Neuron (in vitro differentiated cells): Measurements from ENCODE around the gene NPAS1.
"Not testable (repeated sequence)": the region's sequence is repeated elsewhere in the genome, so short reads cannot be mapped to it uniquely, and the experiment has no call there.

Experiments
- H2AFZ ChIP-seq: one replicate; pipeline ENCODE4 v1.6.1; 2013; ENCODE audit warnings: low read depth, mild to moderate bottlenecking, inconsistent platforms, low read length, moderate library complexity
- H3K27me3 ChIP-seq: one replicate; pipeline ENCODE4 v1.6.1; 2013; ENCODE audit warnings: low read length; ENCODE audit not compliant: insufficient read depth
- H3K36me3 ChIP-seq: one replicate; pipeline ENCODE4 v1.6.1; 2013; ENCODE audit warnings: low read length; ENCODE audit not compliant: insufficient read depth
- H3K4me1 ChIP-seq: one replicate; pipeline ENCODE4 v1.6.1; 2013; ENCODE audit warnings: low read length; ENCODE audit not compliant: insufficient read depth
- H3K4me3 ChIP-seq: 2 replicates; pipeline ENCODE4 v1.5.1; 2013; ENCODE audit warnings: mild to moderate bottlenecking, low read length, moderate library complexity
- H3K9me3 ChIP-seq: one replicate; pipeline ENCODE4 v1.6.1; 2013; ENCODE audit warnings: low read length

Gene NPAS1

DNA sequence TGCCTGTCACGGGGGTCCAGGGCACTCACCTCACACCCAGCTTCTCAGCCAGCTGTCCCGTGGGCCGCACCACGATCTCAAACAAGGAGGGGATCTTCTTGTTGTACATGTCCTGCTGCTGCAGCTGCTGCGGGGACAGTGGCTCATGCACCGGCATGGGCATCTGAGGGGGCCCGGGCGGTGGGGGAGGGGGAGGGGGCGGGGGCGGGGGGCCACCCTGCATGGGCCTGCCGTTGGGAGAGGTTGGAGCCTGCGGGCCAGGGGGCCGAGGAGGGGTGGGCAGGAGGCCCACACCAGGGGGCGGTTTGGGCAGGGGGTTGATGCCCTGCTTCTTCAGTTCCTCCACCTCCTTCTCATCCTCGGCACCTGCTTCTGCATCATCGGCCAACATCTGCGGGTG, 52.7 kb downstream of the NPAS1 start:
- H3K4me1 ChIP-seq: no peaks in the 10 kb centered on the region
- no peaks in the 10 kb centered on the region for H3K27me3 ChIP-seq
- no peak overlapping the region for H2AFZ ChIP-seq
- no peaks in the 10 kb centered on the region for H3K9me3 ChIP-seq
- peaks cover 86% of the 10 kb centered on the region for H3K36me3 ChIP-seq
- no peak overlapping the region for H3K4me3 ChIP-seq

DNA sequence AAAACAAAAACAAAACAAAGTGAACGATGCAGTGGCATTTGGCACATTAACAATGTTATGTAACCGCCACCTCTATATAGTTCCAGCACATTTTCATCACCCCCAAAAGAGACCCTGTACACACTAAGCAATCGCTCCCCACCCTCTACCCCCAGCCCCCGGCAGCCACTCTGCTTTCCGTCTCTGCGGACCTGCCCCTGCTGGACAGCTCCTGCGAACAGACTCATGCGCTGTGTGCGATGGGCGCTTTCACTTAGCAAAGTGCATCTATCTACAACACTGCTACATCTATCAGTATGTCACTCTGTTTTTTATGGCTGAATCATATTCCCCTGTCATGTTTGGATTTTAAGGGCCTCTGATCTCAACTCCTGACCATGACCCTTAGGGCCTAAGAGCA, 53.9 kb downstream of the NPAS1 start:
- Histone ChIP-seq H3K36me3 (peaks cover 77% of the 10 kb centered on the region), H3K4me1 (no peaks in the 10 kb centered on the region), H3K27me3 (no peaks in the 10 kb centered on the region), H3K4me3 (no peak overlapping the region), H3K9me3 (no peaks in the 10 kb centered on the region), H2AFZ (no peak overlapping the region)

DNA sequence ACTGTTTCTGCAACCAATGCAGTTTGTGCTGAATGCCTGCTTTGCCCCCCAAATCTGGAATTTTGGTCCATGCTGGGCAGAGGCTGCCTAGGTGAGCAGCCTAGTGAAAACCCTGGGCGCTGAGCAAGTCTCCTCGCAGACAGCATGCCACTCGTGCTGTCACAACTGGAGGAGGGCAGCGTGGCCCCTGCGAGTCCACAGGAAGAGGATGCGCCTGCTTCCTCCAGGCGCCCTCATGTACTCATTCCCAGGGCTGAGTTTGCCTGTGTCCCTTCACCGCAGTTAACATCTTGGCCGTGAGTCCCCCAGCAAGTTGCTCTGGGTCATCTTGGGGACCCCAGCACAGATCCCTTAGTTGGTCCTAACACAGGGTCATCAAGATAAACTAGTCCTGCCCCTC, 55.0 kb downstream of the NPAS1 start:
- H3K4me3 ChIP-seq: no peak overlapping the region
- H3K4me1 ChIP-seq: no peaks in the 10 kb centered on the region
- H3K27me3 ChIP-seq: no peaks in the 10 kb centered on the region
- no peaks in the 10 kb centered on the region for H3K9me3 ChIP-seq
- H2AFZ ChIP-seq: no peak overlapping the region
- peaks cover 75% of the 10 kb centered on the region for H3K36me3 ChIP-seq

DNA sequence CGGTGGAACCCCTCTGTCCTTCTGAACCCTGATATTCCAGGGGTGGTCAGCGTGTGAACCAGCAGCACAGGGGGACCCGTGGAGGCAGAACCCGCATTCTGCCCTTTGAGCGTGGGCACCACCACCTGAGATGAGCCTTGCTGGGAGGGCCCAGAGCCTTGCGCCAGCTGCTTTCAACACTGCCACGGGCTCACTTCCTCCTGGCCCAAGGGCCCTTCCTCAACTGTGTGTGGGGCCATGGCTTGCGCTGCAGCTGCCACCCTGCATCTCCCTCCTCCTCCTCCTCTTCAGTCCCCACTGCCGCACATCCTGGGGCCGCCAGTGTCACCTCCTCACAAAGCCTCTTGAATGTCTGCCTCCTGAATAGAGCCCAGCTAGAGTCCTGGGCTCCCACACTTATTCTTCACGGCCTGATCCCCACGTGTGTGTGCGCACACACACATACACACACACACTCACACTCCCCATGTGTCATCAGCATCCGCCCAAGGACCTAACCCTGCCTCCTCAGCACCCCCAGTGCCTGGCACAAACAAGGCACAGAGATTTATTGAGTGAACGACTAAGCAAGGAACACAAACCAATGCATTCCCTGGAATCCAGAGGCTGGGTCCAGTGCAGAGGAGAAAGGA, 55.7 kb downstream of the NPAS1 start:
- Histone ChIP-seq H3K27me3 (no peaks in the 10 kb centered on the region), H3K36me3 (peaks cover 73% of the 10 kb centered on the region), H3K4me3 (no peak overlapping the region), H2AFZ (no peak overlapping the region), H3K9me3 (no peaks in the 10 kb centered on the region), H3K4me1 (no peaks in the 10 kb centered on the region)

DNA sequence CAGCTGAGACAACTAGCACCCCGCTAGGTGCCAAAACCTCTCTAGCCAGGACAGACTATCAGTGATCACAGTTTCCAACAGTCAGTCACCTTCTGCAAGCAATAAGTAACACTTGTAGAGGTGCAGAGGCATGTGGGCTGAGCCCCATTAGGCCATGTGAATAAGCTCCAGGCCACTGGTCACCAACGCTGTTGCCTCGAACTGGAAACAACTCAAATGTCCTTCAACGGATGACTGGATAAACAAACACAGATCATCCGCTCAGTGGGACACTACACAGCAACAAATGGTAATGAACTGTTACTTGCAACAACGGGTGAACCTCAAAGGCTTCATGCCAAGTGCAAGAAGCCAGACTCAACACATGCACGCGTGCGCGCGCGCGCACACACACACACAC, 56.3 kb downstream of the NPAS1 start:
- Histone ChIP-seq H3K36me3 (peaks cover 73% of the 10 kb centered on the region), H3K4me1 (no peaks in the 10 kb centered on the region), H2AFZ (no peak overlapping the region), H3K27me3 (no peaks in the 10 kb centered on the region), H3K4me3 (no peak overlapping the region), H3K9me3 (no peaks in the 10 kb centered on the region)

DNA sequence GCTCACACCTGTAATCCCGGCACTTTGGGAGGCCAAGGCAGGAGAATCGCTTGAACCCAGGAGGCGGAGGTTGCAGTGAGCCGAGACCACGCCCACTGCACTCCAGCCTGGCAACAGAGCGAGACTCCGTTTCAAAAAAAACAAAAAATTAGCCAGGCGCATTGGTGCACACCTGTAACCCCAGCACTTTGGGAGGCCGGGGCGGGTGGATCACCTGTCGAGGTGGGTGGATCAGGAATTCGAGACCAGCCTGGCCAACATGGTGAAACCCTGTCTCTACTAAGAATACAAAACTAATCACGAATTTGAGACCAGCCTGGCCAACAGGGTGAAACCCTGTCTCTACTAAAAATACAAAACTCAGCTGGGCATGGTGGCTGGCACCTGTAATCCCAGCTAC, 58.7 kb downstream of the NPAS1 start:
- peaks cover 75% of the 10 kb centered on the region for H3K36me3 ChIP-seq
- not testable (repeated sequence) for H2AFZ ChIP-seq, H3K9me3 ChIP-seq, H3K4me3 ChIP-seq, H3K27me3 ChIP-seq, H3K4me1 ChIP-seq

DNA sequence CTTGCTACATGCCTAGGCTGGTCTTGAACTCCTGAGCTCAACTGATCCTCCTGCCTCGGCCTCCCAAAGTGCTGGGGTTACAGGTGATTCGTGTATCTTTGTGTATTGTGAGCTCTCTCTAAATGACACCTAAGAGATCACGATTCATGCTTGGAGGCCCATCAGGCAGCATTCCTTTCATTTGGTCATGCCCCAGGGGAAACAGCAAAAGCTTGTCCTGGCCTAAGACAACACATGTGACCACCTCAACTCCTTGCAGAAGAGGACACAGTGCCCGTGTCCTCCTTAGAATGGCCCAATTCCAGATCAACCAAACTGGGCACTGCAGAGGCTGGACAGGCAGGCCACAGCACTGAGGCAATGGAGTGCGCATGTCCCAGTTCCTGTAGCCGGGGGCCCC, 61.5 kb downstream of the NPAS1 start:
- no peak overlapping the region for H2AFZ ChIP-seq
- peaks cover 73% of the 10 kb centered on the region for H3K36me3 ChIP-seq
- H3K4me3 ChIP-seq: no peak overlapping the region
- H3K9me3 ChIP-seq: no peaks in the 10 kb centered on the region
- no peaks in the 10 kb centered on the region for H3K27me3 ChIP-seq
- no peaks in the 10 kb centered on the region for H3K4me1 ChIP-seq

DNA sequence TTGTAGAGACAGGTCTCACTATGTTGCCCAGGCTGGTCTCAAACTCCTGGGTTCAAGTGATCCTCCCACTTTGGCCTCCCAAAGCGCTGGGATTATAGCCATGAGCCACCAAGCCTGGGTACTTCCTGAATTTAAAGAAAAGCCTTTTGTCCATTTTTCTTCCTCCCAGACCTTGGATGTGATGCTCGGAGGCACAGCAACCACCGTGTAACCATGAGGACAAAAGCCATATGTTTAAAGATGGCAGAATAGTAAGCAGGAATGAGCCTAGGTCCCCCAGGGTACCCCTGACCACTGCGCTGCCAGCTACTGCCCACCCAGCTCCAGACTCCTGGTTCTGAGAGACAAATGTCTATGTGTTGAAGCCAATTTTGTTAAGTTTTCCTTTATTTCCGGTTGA, 62.9 kb downstream of the NPAS1 start:
- Histone ChIP-seq H3K27me3 (no peaks in the 10 kb centered on the region), H2AFZ (no peak overlapping the region), H3K4me3 (no peak overlapping the region), H3K9me3 (no peaks in the 10 kb centered on the region), H3K4me1 (no peaks in the 10 kb centered on the region), H3K36me3 (peaks cover 71% of the 10 kb centered on the region)

DNA sequence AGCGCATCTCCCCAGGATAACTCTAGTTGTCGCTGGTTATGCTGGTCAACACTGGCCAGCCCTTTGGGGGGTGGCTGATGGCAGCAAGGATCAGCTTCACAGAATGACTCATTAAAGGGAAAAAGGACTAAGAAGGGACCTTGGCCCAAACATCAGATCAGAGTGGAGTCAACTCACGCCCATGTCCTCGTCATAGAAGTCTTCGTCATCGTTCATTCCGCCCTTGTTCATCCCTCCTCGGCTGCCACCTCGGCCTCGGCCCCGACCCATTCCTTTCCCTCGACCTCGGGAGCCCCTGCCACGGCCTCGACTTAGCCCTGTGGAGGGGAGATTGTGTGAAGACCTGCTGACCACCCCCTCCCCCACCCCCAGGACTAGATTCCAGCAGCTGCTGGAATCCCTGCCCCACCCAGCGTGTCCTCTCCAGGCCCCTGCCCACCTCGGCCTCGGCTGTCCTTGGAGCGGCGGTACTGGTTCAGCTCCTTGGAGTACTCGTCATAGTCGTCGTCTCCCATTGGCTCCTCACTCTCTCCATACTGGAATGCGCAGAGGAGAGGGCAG, 65.3 kb downstream of the NPAS1 start:
- Histone ChIP-seq H3K36me3 (peaks cover 71% of the 10 kb centered on the region), H3K4me1 (no peaks in the 10 kb centered on the region), H3K4me3 (no peak overlapping the region)

DNA sequence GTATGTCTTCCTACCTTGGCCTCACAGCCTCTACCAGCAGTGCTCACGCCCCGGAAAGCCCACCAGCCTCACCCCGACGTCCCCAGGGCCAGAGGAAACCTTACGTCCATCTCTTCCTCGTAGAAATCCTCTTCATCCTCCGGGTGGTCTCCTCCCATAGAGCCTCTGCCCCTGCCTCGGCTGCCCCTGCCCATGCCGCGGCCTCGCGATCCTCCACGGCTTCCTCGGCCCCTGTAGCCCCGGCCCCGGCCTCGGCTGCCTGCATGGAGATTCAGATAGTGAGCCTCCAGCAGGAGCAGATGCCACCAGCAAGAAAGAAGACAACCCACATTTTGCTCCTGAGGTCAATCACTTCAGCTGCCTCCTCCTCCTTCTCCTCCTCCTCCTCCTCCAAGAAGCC, 66.6 kb downstream of the NPAS1 start:
- Histone ChIP-seq H3K9me3 (no peaks in the 10 kb centered on the region), H3K4me3 (no peak overlapping the region), H2AFZ (no peak overlapping the region), H3K27me3 (no peaks in the 10 kb centered on the region), H3K36me3 (peaks cover 66% of the 10 kb centered on the region), H3K4me1 (no peaks in the 10 kb centered on the region)

More for the DNA sequence above, 65.3 kb downstream of the NPAS1 start:
- no peak overlapping the region for H2AFZ ChIP-seq
- no peaks in the 10 kb centered on the region for H3K9me3 ChIP-seq
- H3K27me3 ChIP-seq: no peaks in the 10 kb centered on the region

DNA sequence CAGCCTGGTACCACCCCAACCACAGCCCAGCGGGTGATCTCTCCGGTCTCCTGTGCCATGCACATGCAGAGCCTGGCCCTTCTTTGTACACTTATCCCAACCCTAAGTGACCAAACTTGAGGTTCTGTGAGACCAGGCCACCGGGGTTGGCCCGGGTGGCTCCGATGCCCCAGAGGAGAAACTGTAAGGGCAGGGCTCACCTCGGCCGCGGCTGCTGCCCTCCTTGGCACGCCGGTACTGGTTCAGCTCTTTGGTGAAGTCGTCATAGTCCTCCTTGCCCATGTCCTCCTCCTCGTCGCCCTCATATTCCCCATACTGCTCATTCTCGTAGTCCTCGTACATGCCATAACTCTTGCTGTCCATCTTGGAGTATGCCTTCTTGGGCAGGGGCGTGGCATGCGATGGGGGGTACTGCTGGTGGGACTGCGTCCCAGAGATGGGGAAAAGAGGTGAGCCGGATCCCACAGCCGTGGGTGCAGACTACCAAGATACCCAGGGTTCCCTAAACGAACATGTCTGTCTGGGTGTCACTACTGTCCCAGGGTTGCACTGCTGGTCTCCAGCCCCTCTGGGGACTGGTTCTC, 70.2 kb downstream of the NPAS1 start:
- Histone ChIP-seq H3K27me3 (no peaks in the 10 kb centered on the region), H3K36me3 (peaks cover 65% of the 10 kb centered on the region), H3K4me1 (no peaks in the 10 kb centered on the region), H3K4me3 (no peak overlapping the region), H2AFZ (no peak overlapping the region), H3K9me3 (no peaks in the 10 kb centered on the region)

DNA sequence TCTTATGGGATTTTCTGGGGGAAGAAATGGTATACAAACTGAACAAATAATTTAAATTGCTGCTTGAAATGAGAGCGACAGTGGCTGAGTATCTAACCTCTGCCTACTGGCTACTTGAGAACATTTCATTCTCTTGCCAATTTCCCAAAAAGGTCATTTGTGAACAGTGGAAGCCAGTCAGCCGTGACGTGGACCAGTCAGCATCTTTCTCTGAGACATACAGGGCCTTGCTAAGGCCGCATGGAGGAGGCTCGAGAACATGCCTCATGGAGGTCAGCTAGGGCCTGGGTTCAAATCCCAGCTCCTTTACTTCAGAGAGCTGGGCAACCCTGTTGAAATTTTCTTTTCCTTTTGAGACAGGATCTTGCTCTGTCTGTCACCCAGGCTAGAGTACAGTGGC, 73.6 kb downstream of the NPAS1 start:
- Histone ChIP-seq H2AFZ (no peak overlapping the region), H3K9me3 (no peaks in the 10 kb centered on the region), H3K27me3 (no peaks in the 10 kb centered on the region), H3K4me3 (no peak overlapping the region), H3K4me1 (peaks cover 10% of the 10 kb centered on the region), H3K36me3 (peaks cover 62% of the 10 kb centered on the region)

DNA sequence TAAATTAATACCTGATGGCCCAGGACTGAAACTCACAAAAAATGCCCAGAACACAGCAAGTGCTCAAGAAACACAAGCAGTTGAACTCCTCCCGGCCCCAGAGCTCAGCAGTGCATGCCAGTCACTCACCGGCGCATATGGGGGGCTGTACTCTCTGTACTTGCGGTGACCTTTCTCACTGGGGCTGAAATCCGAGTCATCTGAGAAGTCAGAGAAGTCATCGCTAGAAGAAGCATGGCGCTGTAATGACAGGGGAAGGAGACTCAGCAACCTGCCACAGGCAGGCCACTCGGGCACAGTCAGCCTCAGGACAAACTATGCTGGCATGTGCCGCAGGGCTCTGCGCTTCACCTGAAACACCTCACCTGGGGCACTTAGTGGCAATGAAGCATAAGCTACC, 74.2 kb downstream of the NPAS1 start:
- Histone ChIP-seq H3K27me3 (no peaks in the 10 kb centered on the region), H3K4me3 (no peak overlapping the region), H3K4me1 (peaks cover 10% of the 10 kb centered on the region), H3K9me3 (no peaks in the 10 kb centered on the region), H3K36me3 (peaks cover 59% of the 10 kb centered on the region), H2AFZ (no peak overlapping the region)
